ENCODE results near the gene EPN3.

The EPN3 gene

DNA sequence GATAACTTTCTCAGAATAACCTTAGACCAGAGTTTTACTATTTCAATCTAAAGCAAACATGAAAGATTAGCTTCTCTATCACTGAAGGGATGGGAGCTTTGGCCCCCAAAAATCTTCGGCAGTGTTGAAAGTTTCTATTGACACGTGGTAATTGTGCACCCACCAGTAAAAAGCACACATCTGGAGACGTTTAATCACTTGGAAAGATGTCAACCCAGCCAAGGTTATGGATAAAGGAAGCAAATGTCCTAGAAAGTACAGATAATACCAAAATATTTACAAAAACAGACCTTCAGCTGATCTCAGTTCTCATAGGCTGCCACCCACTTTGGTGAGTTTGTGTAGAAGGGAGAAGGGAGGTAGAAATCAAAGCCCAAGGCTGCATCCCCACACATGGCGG lies 19.0 kb upstream of the EPN3 start:
- no peak for DNase-seq

DNA sequence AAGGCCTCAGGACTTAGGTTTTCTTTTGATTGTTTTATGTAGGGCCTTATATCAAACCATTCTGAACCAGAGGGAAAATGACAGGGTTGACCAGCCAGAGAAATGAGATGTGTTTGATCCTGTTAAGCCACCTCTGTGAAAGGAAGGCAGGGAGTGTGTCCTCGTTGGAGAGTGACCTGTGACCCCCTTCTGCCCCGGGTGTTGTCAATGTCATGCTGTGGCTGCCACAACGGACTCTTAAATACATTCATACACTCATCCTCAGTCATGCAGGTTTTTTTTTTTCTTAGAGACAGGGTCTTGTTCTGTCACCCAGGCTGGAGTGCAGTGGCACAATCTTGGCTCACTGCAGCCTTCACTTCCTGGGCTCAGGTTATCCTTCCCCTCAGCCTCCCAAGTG lies 18.1 kb upstream of the EPN3 start:
- DNase-seq = no peak

DNA sequence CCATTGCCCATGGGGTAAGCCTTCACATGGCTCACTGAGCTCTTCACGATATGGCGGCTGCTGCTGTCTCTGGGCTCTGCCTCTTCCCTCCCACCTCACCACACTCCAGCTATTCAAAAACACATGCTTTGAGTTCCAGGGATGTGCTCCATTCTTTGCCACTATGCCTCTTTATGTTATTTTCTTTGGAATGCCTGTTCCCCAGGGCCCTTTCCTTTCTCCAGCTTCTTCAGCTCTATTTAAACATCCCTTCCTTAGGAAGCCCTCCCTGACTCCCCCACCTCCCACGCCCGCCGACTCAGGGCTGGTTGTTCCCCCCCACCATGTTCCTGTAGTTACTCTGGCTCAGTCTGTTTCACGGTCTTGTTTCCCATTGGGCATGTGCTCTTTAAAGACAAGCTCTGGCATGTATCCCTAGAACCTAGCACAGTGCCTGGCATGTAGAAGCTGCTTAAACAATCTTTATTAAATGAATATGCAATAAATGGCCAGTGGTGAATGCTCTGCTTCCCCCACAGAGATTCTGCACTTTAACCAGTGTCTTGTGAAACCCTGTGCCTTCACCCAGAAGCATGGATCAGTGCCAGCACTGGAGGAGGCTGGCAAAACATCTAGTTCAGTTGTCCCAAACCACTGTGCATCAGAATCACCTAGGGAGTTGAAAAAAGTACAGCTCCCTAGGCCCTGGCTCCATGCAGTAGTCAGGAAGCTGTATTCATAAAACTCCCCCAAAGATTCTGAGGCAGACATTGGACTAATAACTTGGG lies 17.4 kb upstream of the EPN3 start:
- no peak for DNase-seq

DNA sequence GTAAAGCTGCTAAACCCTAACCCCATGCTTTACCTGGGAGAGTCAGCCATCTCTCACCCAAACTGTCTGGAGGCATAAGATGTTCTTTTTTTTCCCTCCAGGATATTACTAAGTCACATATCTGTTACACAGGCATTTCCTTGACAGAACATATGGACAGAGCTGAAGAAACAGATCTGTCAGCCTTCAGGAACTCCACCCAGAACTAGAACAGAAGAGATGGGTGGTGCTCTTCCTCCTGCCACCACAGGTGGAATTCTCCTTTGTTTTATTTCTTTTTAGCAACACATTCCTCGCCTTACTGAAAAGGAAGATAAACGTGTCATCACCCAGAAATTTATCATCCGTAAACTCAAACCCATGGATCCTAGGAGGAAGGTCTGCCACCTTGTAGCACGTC lies 15.5 kb upstream of the EPN3 start:
- DNase-seq = no peak

DNA sequence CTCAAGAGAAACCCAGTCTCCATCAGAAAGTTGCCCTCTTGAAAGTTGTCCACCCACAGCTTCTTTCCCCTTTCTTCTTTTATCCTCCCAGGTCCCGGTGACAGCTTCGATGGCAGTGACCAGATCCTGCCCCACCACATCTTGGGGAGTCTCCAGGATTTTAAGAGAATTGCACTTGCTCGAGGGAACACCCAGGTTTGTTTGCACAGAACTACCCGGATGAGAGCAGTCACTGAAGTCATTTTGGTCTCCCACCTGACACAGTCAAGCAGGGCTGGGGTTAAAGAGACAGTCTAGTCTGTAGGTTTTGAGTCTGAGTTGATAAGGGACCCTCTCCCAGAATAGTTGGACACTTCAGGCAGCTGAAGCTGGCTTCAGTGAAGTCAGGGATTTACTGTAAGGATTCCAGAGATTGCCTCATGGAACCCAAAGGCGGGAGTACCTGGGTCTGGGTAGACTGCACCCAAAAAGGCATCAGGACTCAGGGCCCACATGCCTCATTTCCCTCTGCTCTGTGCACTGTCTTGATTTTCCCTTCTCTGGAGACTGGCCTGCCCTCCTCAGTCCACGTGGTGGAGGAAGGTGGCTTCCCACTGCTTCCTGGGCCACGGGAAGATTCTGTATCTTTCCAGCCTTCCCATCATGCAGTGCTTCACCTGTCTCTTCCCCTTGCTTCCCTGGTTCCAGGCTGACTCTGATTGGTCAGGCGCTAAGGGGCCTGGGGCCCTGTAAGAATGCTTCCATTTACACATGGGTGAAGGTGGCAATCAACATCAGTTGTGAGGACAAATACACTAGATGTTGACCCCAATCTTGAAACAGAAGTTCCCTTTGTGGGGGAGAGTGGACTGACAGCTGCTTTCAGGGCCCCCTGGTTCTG lies 14.8 kb upstream of the EPN3 start:
- DNase-seq = no peak

DNA sequence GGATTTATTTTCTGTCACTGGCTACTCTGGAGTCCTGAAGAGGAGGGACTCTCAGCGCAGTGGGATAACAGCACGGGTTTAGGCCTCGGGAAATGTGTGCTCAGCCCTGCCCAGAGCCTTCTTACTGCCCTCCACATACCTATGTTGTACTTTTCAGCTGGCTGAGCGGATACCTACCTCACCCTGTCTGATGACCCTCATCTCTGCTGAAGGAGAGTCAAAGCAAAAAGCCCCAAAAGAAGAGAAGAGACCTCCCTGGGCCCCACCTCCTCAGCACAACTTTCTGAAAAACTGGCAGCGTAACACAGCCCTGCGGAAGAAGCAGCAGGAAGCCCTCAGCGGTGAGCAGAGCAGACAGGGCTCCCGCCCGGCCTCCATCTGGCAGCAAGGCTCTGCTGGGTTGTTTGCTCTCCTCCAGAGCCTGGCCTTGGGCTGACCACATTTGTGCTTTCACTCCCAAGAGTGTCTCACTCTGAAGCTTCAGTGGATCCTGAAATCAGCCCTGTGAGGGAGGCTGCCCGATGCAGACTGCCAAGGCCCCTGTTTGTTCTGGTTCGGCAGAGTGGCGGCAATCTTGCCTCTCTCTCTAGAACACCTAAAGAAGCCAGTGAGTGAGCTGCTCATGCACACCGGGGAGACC lies 14.0 kb upstream of the EPN3 start:
- no peak for DNase-seq

DNA sequence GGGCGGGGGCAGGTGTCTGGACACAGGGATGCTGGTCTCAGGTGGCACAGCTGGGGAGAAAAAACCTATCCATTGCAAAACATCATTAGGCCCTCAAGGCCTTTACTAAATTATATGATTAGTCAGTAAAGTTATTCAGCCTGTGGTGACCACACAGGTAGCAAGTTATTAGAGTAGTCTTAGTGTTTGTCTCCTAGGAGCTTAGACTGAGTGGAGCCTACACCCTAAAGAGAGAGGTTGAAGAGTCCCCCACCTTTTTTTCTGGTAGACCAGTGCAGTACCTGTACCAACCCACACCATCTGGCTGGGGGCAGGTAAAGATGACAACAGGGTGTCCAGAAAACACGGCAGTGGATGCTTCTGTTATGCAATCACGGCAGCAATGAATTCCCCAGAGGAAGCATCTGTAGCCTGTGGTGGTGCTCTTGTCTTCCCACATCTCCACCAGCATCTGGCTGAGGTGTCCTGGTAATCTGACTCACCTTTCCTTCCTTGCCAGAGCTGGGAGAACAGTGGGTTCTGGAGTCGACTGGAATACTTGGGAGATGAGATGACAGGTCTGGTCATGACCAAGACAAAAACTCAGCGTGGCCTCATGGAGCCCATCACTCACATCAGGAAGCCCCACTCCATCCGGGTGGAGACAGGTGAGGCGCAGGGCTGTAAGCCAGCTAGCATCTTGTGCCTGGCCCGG lies 13.2 kb upstream of the EPN3 start:
- no peak for DNase-seq

DNA sequence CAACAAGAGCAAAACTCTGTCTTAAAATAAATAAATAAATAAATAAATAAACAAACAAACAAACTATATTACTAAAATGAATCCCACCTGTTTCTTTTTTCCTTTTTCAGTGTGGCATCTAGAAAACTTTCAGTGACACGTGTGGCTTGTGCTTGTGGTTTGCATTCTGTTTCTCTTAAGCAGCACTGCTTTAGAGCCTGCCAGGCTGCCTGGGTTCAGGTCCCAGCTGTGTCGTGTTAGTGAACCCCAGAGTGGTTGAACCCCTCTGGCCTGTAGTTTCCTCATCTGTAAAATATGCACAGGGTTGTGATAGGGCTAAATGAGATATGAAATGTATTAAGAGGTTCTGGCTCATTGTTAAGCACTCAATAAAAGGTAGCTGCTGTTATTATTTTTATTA lies 12.1 kb upstream of the EPN3 start:
- DNase-seq = no peak

DNA sequence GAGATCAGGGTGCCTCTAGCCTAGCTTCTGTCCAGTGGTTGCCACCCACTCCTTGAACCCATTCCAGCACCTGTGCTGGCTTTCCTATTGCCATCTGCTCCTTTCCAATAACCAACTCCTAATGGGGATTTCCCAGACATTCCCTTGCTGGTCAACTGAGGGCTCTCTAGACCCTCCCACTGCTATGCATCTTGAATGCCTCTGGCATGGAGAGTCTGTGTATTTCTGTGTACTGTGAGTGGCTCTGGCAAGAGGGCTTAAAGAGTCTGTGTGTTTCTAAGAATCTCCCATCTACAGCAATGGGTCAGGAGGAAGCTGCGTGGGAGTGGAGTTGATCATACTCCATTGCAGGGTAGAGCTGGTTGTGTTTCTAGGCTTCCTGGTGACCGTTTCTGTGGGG lies 11.0 kb upstream of the EPN3 start:
- DNase-seq = no peak

DNA sequence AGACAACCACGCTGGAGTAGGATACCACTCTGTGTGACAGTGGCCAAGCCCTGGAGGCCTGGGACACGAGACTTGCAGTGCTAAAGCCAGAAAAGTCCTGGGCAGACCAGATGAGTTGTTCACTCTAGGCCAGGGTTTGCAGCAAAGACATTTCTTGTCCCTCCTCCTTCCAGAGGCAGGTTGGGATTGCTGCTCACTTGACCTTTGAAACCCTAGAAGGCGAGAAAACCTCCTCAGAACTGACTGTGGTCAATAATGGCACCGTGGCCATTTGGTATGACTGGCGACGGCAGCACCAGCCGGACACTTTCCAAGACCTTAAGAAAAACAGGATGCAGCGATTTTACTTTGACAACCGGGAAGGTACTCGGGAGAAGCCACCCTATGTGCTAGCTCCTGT lies 9.8 kb upstream of the EPN3 start:
- no peak for DNase-seq

DNA sequence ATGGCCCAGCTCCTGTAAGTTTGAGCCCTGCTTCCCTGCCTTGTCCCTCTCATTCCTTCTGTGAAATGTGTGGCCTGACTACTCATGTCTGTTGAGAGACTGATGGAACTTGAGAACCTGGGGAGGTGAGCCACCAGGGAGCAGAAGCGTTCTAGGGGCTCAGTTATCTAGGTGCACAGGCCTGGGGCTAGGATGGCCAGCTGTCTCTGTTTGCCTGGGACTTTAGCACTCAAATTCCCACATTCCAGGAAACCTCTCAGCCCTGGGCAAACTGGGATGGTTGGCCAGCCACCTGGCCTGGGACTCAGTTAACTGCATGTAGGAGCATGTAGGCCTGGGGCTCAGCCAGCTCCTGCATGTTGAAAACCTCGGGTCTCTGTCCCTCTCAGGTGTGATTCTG lies 9.3 kb upstream of the EPN3 start:
- DNase-seq = no peak

DNA sequence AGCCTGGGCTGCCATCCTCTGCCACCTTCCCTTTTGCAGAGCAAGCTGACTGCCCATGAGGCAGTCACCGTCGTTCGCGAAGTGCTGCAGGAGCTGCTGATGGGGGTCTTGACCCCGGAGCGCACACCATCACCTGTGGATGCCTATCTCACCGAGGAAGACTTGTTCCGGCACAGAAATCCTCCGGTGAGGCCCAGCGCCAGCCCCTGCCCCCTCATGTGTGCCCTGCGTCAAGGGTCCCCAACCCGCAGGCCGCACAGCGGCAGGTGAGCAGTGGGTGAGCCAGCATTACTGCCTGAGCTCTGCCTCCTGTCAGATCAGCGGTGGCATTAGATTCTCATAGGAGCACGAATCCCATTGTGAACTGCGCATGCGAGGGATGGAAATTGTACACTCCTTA lies 7.7 kb upstream of the EPN3 start:
- DNase-seq = no peak

DNA sequence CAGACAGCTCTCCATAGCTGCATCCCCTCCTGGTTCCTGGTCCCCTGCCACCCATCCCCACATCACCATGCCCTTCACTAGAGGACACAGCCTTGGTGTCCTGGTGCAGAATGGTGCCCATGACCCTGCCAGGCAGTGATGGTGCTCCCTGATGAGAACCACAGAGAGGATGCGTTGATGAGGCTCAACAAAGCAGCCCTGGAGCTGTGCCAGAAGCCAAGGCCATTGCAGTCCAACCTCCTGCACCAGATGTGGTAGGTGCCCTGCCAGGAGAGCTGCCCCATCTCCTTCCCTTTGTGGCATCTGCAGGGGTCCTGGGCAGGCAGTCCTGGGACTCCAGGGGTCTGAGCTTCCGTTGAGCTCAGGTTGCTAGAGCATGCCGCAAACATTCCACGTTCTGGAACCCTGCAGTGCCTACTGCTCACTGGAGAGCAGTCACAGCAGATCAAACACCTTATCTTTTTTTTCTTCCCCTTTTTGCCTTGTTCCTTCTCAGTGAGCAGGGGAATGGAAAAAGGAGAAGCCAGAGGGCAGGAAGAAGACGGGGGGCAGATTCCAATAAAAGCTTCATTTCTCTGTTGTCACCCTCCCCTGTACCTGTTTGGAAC lies 5.3 kb upstream of the EPN3 start:
- no peak for DNase-seq

DNA sequence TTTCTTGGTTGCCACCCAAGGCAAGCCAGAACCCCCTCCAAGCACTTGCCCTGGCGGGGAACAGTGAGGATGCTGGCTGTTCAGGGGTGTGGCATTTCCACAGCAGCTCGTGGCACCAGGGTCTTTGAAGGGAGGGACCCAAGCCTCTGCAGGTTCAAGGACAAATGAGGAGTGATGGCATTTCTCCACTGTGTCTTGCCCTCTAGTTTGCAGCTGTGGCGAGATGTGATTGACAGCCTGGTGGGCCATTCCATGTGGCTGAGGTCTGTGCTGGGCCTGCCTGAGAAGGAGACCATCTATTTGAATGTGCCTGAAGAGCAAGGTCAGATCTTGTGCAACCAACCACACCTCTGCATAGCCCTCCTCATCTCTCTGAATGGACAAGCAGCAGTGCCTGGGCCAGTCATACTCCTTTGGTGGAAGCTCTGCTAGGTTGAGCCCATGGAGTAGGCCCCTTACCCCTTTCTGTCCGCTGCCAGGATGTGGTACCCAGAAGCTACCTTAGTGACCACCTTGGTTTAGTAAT lies 4.5 kb upstream of the EPN3 start:
- no peak for DNase-seq

DNA sequence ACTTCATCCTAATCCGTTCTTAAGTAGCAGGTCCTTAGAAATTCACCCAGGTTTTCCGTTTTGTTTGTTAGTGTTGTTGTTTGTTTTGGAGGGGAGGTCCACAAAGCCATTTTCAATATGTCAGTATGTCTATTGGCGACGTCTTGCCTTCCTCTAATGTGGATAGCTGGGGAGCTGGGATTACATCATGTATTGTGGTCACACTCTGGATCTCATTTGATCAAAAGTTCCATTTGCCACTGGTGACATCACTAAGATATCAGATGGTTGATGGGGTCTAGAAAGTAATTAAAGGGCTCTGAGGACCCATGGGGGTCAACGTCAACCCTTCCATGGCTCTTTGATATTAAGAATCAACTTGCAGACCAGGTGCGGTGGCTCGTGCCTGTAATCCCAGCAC lies 2.7 kb upstream of the EPN3 start:
- no peak for DNase-seq

DNA sequence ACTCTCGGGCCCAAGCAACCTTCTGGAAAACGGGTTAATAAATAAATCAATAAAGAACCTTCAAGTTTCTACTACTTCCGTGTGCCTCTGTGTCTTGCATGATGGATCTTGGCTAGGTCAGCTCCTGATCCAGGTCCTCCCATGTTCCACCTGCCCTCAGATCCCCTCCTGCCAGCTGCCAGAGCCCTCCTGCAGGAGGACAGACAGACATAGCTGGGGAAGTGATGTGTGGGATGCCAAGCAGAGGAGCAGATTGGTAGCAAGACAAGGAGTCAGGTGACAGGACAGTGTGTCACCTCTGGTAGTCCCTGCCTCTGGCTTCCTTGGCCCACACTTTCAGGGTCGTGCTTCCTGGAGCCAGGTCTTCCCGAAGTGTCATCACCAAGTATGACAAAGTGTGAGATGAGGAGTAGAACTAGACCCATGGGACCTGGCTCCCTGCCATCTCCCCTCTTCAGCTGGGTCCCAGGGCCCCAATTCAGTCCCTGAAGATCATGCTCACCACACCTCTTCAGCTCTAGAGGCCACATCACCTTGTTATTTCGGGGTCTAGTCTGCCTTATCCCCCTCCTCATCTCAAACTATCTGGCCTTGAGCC lies 1.0 kb upstream of the EPN3 start:
- DNase-seq = no peak

DNA sequence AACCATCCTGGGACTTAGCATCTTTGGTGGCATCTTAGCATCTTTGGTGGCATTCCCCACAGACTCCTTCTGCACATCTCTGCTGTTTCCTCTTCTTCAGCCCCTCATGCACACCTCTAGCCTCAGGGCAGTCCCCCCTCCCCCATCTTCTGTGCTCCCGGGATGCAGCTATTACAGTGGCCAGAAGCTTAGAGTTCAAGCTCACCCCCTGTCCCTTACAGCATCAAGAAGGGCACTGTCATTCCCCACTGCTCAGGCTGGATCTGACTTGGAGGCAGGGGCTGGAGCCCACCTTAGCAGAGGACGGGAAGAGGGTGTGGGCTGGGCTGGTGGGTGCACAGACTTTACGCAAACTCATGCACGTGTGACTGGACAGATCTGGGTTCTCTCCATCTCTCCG lies 650 bp downstream of the EPN3 start:
- DNase-seq = no peak

DNA sequence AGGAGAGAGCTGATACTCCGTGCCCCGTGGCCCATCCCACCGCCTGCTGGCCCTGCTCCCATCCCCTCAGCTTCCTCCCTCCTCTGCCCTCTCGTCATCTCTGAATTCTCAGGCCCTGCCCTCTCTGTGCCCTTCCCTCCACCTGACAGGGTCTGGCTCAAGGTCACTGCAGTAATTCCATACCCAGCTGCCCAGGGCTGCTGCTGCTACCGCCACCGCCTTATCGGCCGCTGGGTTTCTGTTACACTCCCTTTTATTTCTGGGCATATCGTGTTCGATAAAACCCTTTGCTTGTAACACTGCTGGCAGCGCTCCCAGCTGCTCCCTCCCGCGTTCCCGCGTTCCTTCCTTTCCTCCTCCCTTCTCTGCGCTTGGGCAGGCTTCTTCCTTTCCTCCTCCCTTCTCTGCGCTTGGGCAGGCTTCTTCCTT lies 1.2 kb downstream of the EPN3 start:
- DNase-seq = peak; percentile 19

DNA sequence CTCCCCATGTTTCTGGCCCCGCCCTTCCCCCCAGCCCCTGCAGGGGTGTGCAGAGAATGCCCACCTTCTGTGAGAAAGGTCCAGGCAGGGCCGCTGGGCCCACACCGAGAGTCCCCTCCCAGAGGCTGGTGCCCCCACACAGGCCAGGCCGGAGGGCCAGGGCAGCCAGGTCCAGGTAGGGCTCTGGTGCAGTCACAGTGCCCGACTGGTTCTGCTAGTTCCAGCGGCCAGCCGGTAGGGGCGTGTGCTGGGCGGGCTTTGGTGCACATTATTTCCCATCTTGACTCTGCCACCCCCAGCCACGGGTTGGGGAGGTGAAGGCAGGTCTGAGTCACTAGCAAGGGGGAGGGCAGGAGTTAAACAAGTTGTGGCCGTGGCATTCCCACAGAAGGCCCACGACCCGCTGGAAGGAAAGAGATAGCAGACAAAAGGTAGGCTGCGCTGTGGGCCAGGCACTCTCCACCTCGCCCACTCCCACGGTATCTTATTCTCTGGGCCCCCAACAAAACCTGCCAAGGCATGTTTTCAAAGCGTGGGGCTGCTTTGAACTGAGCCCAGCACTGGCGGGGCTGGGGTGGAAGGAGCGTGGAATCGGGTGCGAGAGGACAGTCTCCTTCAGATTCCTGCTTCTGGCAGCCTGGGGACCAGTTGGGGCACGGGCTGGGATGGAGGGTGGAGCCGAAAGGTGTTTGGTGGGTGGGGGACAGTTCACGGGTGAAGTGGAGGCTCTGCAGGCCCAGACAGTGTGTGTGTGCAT lies 1.9 kb downstream of the EPN3 start:
- no peak for DNase-seq

DNA sequence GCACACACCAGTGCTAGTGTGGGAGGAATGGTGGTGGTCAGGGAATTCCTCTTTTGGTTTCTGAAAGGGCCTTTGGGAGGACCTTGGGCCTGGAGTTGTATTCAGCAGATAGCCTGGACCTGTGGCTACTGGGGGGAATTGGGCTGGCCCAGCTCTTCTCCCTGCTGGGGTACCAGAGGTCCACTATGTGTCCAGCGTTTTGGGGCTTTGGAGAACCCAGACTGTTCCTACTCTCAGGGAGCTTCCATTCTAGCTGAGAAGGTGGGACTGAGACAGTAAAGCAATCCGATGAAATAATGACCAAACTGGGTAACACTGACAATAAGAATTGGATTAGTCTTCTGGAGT lies 2.4 kb downstream of the EPN3 start:
- no peak for DNase-seq

DNA sequence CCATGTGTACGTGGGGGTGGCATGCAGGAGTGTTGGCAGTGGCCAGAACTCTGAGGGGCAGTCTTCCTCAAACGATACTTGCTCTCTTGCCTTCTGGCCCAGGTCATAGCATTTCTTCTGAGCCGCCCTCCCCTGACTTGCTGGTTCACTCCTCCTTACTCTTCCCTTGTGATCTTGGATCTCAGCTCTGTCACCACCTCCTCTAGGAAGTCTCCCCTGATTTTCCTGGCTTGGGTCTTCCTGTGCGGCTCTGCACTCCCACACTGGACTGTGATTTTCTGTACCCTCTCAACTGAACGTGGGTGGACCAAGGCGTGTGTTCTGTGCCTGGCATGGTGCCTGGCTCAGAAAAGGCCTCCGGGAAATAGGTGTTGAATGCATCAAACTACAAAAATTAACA lies 2.9 kb downstream of the EPN3 start:
- DNase-seq = no peak
